DMS53 treated with DMSO at 0.1 percent for 48 hours (cell line): ENCODE measurements around the gene TGFBR2.
"Not testable (repeated sequence)": the region's sequence is repeated elsewhere in the genome, so short reads cannot be mapped to it uniquely, and the experiment has no call there.

Source experiments
- DNase-seq: peaks from one replicate; lab custom pipeline; 2025; ENCODE audit not compliant: unreplicated experiment; lab: John Stamatoyannopoulos, UW

Gene TGFBR2

GRCh38 chr3:30655187-30655812 lies 48.9 kb downstream of the TGFBR2 start:
- no peak for DNase-seq

- no peak for DNase-seq
These were observed 50.3 kb downstream of the TGFBR2 start for GRCh38 chr3:30656624-30657141.

GRCh38 chr3:30657914-30658313 lies 51.5 kb downstream of the TGFBR2 start:
- no peak for DNase-seq

- no peak for DNase-seq
These were observed 52.1 kb downstream of the TGFBR2 start for GRCh38 chr3:30658328-30659052.

GRCh38 chr3:30659270-30660130 lies 53.1 kb downstream of the TGFBR2 start:
- DNase-seq: peak; percentile 1

GRCh38 chr3:30660136-30660535 lies 53.7 kb downstream of the TGFBR2 start:
- no peak for DNase-seq

GRCh38 chr3:30660656-30661055 lies 54.3 kb downstream of the TGFBR2 start:
- no peak for DNase-seq

- DNase-seq: no peak
These were observed 54.9 kb downstream of the TGFBR2 start for GRCh38 chr3:30661098-30661873.

- DNase-seq: no peak
These were observed 56.4 kb downstream of the TGFBR2 start for GRCh38 chr3:30662836-30663235.

GRCh38 chr3:30663533-30664241 lies 57.3 kb downstream of the TGFBR2 start:
- no peak for DNase-seq

- no peak for DNase-seq
These were observed 58.1 kb downstream of the TGFBR2 start for GRCh38 chr3:30664459-30664858.

- DNase-seq: no peak
These were observed 58.5 kb downstream of the TGFBR2 start for GRCh38 chr3:30664884-30665283.

- DNase-seq: no peak
These were observed 59.1 kb downstream of the TGFBR2 start for GRCh38 chr3:30665539-30665938.

GRCh38 chr3:30666572-30667279 lies 60.3 kb downstream of the TGFBR2 start:
- no peak for DNase-seq

- no peak for DNase-seq
These were observed 60.9 kb downstream of the TGFBR2 start for GRCh38 chr3:30667280-30667651.

- no peak for DNase-seq
These were observed 61.7 kb downstream of the TGFBR2 start for GRCh38 chr3:30668051-30668609.

- DNase-seq: not testable (repeated sequence)
These were observed 63.0 kb downstream of the TGFBR2 start for GRCh38 chr3:30669360-30669934.

- no peak for DNase-seq
These were observed 63.9 kb downstream of the TGFBR2 start for GRCh38 chr3:30670292-30670691.
